Measurements from ENCODE around the gene SLC14A1. TPM values are rescaled to one million over a fixed set of nuclear protein-coding genes. Genes with fewer than 3 reads are reported as not detected.

Gene SLC14A1
- total and polyA plus RNA-seq, 2 of the 8 experiments (the other 6 are each of a cell fraction or from before 2014, with no cell fraction given): 0.18 TPM; not detected in 1

- no peak for TF ChIP-seq MAX (IDR thresholded peaks at IDR 0.05)
- TF ChIP-seq E2F6 (IDR thresholded peaks at IDR 0.05): no peak
Measured at GRCh38 chr18:45775743-45776142, 51.8 kb downstream of the SLC14A1 start (continued).
